ENCODE measurements around the gene CPEB4.

DNA sequence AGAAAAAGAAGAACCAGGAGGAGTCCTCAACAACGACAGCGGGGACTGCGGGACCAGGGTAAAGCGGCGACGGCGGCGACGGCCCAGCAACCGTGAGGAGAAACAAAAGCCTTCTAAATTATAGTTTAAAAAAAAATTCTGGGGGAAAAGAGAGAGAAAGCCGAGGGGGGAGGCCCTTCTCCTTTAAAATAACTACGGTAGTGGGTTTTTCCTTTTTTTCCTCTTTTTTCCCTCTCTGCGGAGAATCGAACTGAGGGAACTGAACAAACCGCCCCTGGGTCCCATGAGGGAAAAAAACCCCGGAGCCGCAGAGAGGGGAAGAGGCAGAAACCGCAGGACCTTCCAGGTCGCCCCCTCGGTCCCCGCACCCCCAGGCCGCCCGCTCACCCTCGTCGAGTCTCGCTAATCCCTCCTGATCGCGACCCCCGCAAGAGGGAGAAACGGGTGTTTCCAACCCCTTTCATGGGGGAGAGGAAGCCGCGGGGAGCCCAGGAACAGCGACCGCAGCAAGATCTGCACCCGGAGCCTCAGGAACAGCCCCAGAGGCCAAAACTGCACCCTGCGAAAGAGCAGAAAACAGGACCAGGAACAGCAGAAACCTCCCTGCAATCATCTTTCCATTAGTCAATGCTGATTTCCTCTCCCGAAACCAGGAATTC, 453 bp downstream of the CPEB4 start:
- TF ChIP-seq, protein P1, sequence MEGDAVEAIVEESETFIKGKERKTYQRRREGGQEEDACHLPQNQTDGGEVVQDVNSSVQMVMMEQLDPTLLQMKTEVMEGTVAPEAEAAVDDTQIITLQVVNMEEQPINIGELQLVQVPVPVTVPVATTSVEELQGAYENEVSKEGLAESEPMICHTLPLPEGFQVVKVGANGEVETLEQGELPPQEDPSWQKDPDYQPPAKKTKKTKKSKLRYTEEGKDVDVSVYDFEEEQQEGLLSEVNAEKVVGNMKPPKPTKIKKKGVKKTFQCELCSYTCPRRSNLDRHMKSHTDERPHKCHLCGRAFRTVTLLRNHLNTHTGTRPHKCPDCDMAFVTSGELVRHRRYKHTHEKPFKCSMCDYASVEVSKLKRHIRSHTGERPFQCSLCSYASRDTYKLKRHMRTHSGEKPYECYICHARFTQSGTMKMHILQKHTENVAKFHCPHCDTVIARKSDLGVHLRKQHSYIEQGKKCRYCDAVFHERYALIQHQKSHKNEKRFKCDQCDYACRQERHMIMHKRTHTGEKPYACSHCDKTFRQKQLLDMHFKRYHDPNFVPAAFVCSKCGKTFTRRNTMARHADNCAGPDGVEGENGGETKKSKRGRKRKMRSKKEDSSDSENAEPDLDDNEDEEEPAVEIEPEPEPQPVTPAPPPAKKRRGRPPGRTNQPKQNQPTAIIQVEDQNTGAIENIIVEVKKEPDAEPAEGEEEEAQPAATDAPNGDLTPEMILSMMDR (conservative IDR thresholded peaks at IDR 0.05): no peak
- no peak for TF ChIP-seq EZH2 (IDR thresholded peaks at IDR 0.05; ENCODE audit: low read depth)

All from PC-9 (cell line).